GM23338 (cell line): ENCODE measurements around the gene NELL2. TPM values are rescaled to one million over a fixed set of nuclear protein-coding genes. Genes with fewer than 3 reads are reported as not detected.

Source experiments
- ATAC-seq: fragments of 200-7000 bp; cut with Tn5 transposase; 3 replicates; pipeline ENCODE4 v1.9.1; 2020
- DNase-seq: peaks from one replicate; pipeline ENCODE4 v3.0.0-alpha.2; 2015; ENCODE audit warnings: low spot score
- H2AFZ ChIP-seq: fragments of 200-600 bp; sonication (generic); 2 replicates; pipeline ENCODE4 v1.8.0; 2016; ENCODE audit warnings: antibody characterized with exemption, mild to moderate bottlenecking, moderate library complexity
- H3F3A ChIP-seq: fragments of 200-600 bp; sonication (generic); replicated peaks from 2 replicates; pipeline ENCODE4 v1.8.0; 2017; ENCODE audit warnings: antibody characterized with exemption, mixed run types, low read depth
- H3K27ac ChIP-seq: fragments of 200-600 bp; sonication (generic); 2 replicates; pipeline ENCODE4 v1.6.1; 2016; ENCODE audit warnings: low read depth
- H3K27me3 ChIP-seq: fragments of 200-600 bp; sonication (generic); 2 replicates; pipeline ENCODE4 v1.8.0; 2016; ENCODE audit warnings: mild to moderate bottlenecking, mixed run types, moderate library complexity; ENCODE audit not compliant: insufficient read depth
- H3K36me3 ChIP-seq: fragments of 200-600 bp; sonication (generic); 2 replicates; pipeline ENCODE4 v1.8.0; 2016; ENCODE audit warnings: mild to moderate bottlenecking; ENCODE audit not compliant: insufficient read depth
- H3K4me1 ChIP-seq: fragments of 200-600 bp; sonication (generic); 2 replicates; pipeline ENCODE4 v1.8.0; 2016; ENCODE audit warnings: mild to moderate bottlenecking, moderate library complexity; ENCODE audit not compliant: insufficient read depth
- H3K4me2 ChIP-seq: fragments of 200-600 bp; sonication (generic); 2 replicates; pipeline ENCODE4 v1.7.1; 2017; ENCODE audit warnings: mixed run types
- H3K4me3 ChIP-seq: fragments of 200-600 bp; sonication (generic); 2 replicates; pipeline ENCODE4 v1.6.1; 2016; ENCODE audit warnings: mixed run types
- H3K79me2 ChIP-seq: fragments of 200-600 bp; sonication (generic); replicated peaks from 2 replicates; pipeline ENCODE4 v1.8.0; 2017; ENCODE audit warnings: mild to moderate bottlenecking; ENCODE audit not compliant: insufficient read depth
- H3K9me2 ChIP-seq: fragments of 200-600 bp; sonication (generic); 2 replicates; pipeline ENCODE4 v1.8.0; 2017; ENCODE audit not compliant: insufficient read depth
- H4K20me1 ChIP-seq: fragments of 200-600 bp; sonication (generic); replicated peaks from 2 replicates; pipeline ENCODE4 v1.8.0; 2017; ENCODE audit warnings: mild to moderate bottlenecking; ENCODE audit not compliant: insufficient read depth
- H3K27ac Mint-ChIP-seq: 2 replicates; pipeline ENCODE4 v1.8.0; 2020; ENCODE audit warnings: inconsistent platforms, mild to moderate bottlenecking, moderate library complexity, mixed read lengths
- H3K27me3 Mint-ChIP-seq: 3 replicates; pipeline ENCODE4 v1.8.0; 2022; ENCODE audit warnings: low read depth, mild to moderate bottlenecking, moderate library complexity, mixed read lengths, inconsistent platforms; ENCODE audit not compliant: insufficient read depth, poor library complexity
- H3K36me3 Mint-ChIP-seq: 3 replicates; pipeline ENCODE4 v1.8.0; 2021; ENCODE audit warnings: low read depth, mild to moderate bottlenecking, inconsistent platforms, moderate library complexity, mixed read lengths
- H3K4me1 Mint-ChIP-seq: 3 replicates; pipeline ENCODE4 v1.8.0; 2020; ENCODE audit warnings: mild to moderate bottlenecking, inconsistent platforms, mixed read lengths
- H3K4me3 Mint-ChIP-seq: 3 replicates; pipeline ENCODE4 v1.8.0; 2021; ENCODE audit warnings: moderate library complexity, mild to moderate bottlenecking, inconsistent platforms, mixed read lengths
- H3K9me3 Mint-ChIP-seq: 3 replicates; pipeline ENCODE4 v1.8.0; 2020; ENCODE audit warnings: moderate library complexity, mild to moderate bottlenecking, inconsistent platforms, mixed read lengths
- CREB1 ChIP-seq: fragments of 250-450 bp; sonication (Bioruptor Pico); IDR thresholded peaks from 2 replicates; pipeline ENCODE4 v1.5.0; 2020; ENCODE audit warnings: low read depth, mild to moderate bottlenecking, moderate library complexity
- EZH2 ChIP-seq: fragments of 200-600 bp; sonication (generic); IDR thresholded peaks from one replicate; pipeline ENCODE4 v1.8.0; 2017; ENCODE audit warnings: antibody characterized with exemption, mild to moderate bottlenecking, low read depth; ENCODE audit not compliant: unreplicated experiment
- ZNF114 ChIP-seq: fragments of 250-450 bp; sonication (Bioruptor Pico); IDR thresholded peaks from 2 replicates; pipeline ENCODE4 v1.5.0; 2020; ENCODE audit warnings: mild to moderate bottlenecking, moderate library complexity
- polyA plus RNA-seq: library from polyadenylated mRNA; unstranded; fragments of >200 nt; fragmentation: Nextera tagmentation; extraction: Ambion mirVana; gene quantifications from 2 replicates; pipeline ENCODE4 v1.2.1, GENCODE V29; 2016
- total RNA-seq: library from RNA; depleted of rRNA; stranded (reverse); fragments of >200 nt; shearing (Covaris generic); gene quantifications from 2 replicates; pipeline ENCODE4 v1.2.3, GENCODE V29; 2014
- TF ChIP-seq, protein P1 (sequence below): IDR thresholded peaks from one replicate; pipeline ENCODE4 v1.6.1; 2018; ENCODE audit warnings: antibody characterized with exemption; ENCODE audit not compliant: unreplicated experiment
- TF ChIP-seq, protein P2 (sequence below): fragments of 250-450 bp; sonication (Bioruptor Pico); IDR thresholded peaks from 2 replicates; pipeline ENCODE4 v1.5.0; 2020; ENCODE audit warnings: mild to moderate bottlenecking, moderate library complexity

NELL2 gene
- total and polyA plus RNA-seq, 2 experiments from 2014 or later: 25.1 to 99.5 TPM

DNA sequence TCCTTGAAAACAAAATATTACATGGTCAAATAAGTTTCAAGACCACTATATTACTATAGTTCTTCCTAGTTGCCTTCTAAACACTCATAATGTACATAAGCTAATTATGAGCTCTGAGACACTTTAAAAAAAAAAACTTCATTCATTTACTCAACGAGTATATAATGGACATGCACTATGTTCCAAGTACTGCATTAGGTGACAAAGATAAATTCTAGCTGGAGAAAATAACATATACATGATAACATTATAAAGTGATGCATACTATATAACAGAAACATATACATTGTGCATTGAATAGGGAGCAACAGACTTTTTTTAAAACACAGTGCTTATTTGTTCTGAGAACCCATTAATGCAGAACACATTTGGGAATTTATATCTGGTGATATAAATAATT lies 202.3 kb downstream of the NELL2 start:
- H3K4me1 ChIP-seq: no peaks in the 10 kb centered on the region
- no peaks in the 10 kb centered on the region for H3K79me2 ChIP-seq
- peaks cover under 1% of the 10 kb centered on the region; the same call in 1 of the 2 replicates for H3K9me2 ChIP-seq
- DNase-seq (no peak), ATAC-seq (no peak)
- peaks cover 3% of the 10 kb centered on the region; the same call in 2 of the 3 replicates for H3K4me1 Mint-ChIP-seq
- H3F3A ChIP-seq: no peaks in the 10 kb centered on the region
- H3K27me3 ChIP-seq: no peaks in the 10 kb centered on the region
- TF ChIP-seq CREB1 (CRISPR knock-in tag) (no peak), EZH2 (no peak)
- TF ChIP-seq, protein P1, sequence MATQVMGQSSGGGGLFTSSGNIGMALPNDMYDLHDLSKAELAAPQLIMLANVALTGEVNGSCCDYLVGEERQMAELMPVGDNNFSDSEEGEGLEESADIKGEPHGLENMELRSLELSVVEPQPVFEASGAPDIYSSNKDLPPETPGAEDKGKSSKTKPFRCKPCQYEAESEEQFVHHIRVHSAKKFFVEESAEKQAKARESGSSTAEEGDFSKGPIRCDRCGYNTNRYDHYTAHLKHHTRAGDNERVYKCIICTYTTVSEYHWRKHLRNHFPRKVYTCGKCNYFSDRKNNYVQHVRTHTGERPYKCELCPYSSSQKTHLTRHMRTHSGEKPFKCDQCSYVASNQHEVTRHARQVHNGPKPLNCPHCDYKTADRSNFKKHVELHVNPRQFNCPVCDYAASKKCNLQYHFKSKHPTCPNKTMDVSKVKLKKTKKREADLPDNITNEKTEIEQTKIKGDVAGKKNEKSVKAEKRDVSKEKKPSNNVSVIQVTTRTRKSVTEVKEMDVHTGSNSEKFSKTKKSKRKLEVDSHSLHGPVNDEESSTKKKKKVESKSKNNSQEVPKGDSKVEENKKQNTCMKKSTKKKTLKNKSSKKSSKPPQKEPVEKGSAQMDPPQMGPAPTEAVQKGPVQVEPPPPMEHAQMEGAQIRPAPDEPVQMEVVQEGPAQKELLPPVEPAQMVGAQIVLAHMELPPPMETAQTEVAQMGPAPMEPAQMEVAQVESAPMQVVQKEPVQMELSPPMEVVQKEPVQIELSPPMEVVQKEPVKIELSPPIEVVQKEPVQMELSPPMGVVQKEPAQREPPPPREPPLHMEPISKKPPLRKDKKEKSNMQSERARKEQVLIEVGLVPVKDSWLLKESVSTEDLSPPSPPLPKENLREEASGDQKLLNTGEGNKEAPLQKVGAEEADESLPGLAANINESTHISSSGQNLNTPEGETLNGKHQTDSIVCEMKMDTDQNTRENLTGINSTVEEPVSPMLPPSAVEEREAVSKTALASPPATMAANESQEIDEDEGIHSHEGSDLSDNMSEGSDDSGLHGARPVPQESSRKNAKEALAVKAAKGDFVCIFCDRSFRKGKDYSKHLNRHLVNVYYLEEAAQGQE: no peak
- no peak overlapping the region for H3K4me3 Mint-ChIP-seq
- no peak overlapping the region for H3K4me3 ChIP-seq
- H3K4me2 ChIP-seq: no peak overlapping the region
- H2AFZ ChIP-seq: no peak overlapping the region
- peaks cover 16% of the 10 kb centered on the region for H3K36me3 Mint-ChIP-seq
- H3K27ac Mint-ChIP-seq: no peak overlapping the region
- H4K20me1 ChIP-seq: no peaks in the 10 kb centered on the region
- no peaks in the 10 kb centered on the region for H3K27me3 Mint-ChIP-seq
- H3K36me3 ChIP-seq: no peaks in the 10 kb centered on the region
- H3K27ac ChIP-seq: no peak overlapping the region
- H3K9me3 Mint-ChIP-seq: peaks cover 17% of the 10 kb centered on the region; the same call in 2 of the 3 replicates

DNA sequence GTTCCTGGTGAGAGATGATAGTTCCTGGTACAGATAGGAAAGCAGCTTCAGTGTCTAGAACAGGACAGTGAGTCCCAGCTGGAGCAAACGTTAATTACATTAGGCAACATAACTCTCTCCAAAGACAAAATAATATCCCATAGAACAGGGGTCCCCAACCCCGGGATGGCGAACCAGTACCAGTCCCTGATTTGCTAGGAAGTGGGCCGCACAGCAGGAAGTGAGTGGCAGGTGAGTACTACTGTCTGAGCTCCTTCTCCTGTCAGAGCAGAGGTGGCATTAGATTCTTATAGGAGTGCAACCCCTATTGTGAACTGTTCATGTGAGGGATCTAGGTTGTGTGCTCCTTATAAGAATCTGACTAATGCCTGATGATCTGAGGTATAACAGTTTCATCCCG lies 204.1 kb downstream of the NELL2 start:
- no peak overlapping the region for H3K4me3 ChIP-seq
- H3K9me2 ChIP-seq: peaks cover 10% of the 10 kb centered on the region; the same call in 1 of the 2 replicates
- Mint-ChIP-seq H3K4me1 (peaks cover 3% of the 10 kb centered on the region; the same call in 2 of the 3 replicates), H3K27me3 (no peaks in the 10 kb centered on the region), H3K9me3 (peaks cover 17% of the 10 kb centered on the region; the same call in 2 of the 3 replicates), H3K27ac (no peak overlapping the region), H3K36me3 (peaks cover 16% of the 10 kb centered on the region), H3K4me3 (no peak overlapping the region)
- H3K27me3 ChIP-seq: no peaks in the 10 kb centered on the region
- H3K79me2 ChIP-seq: no peaks in the 10 kb centered on the region
- H3K4me1 ChIP-seq: no peaks in the 10 kb centered on the region
- DNase-seq (no peak), ATAC-seq (no peak)
- H4K20me1 ChIP-seq: no peaks in the 10 kb centered on the region
- H3K4me2 ChIP-seq: no peak overlapping the region
- H3K27ac ChIP-seq: no peak overlapping the region
- H3K36me3 ChIP-seq: no peaks in the 10 kb centered on the region
- no peak overlapping the region for H2AFZ ChIP-seq
- H3F3A ChIP-seq: no peaks in the 10 kb centered on the region
- TF ChIP-seq, protein P1: no peak
- no peak for TF ChIP-seq ZNF114 (CRISPR knock-in tag)
- TF ChIP-seq, protein P2, sequence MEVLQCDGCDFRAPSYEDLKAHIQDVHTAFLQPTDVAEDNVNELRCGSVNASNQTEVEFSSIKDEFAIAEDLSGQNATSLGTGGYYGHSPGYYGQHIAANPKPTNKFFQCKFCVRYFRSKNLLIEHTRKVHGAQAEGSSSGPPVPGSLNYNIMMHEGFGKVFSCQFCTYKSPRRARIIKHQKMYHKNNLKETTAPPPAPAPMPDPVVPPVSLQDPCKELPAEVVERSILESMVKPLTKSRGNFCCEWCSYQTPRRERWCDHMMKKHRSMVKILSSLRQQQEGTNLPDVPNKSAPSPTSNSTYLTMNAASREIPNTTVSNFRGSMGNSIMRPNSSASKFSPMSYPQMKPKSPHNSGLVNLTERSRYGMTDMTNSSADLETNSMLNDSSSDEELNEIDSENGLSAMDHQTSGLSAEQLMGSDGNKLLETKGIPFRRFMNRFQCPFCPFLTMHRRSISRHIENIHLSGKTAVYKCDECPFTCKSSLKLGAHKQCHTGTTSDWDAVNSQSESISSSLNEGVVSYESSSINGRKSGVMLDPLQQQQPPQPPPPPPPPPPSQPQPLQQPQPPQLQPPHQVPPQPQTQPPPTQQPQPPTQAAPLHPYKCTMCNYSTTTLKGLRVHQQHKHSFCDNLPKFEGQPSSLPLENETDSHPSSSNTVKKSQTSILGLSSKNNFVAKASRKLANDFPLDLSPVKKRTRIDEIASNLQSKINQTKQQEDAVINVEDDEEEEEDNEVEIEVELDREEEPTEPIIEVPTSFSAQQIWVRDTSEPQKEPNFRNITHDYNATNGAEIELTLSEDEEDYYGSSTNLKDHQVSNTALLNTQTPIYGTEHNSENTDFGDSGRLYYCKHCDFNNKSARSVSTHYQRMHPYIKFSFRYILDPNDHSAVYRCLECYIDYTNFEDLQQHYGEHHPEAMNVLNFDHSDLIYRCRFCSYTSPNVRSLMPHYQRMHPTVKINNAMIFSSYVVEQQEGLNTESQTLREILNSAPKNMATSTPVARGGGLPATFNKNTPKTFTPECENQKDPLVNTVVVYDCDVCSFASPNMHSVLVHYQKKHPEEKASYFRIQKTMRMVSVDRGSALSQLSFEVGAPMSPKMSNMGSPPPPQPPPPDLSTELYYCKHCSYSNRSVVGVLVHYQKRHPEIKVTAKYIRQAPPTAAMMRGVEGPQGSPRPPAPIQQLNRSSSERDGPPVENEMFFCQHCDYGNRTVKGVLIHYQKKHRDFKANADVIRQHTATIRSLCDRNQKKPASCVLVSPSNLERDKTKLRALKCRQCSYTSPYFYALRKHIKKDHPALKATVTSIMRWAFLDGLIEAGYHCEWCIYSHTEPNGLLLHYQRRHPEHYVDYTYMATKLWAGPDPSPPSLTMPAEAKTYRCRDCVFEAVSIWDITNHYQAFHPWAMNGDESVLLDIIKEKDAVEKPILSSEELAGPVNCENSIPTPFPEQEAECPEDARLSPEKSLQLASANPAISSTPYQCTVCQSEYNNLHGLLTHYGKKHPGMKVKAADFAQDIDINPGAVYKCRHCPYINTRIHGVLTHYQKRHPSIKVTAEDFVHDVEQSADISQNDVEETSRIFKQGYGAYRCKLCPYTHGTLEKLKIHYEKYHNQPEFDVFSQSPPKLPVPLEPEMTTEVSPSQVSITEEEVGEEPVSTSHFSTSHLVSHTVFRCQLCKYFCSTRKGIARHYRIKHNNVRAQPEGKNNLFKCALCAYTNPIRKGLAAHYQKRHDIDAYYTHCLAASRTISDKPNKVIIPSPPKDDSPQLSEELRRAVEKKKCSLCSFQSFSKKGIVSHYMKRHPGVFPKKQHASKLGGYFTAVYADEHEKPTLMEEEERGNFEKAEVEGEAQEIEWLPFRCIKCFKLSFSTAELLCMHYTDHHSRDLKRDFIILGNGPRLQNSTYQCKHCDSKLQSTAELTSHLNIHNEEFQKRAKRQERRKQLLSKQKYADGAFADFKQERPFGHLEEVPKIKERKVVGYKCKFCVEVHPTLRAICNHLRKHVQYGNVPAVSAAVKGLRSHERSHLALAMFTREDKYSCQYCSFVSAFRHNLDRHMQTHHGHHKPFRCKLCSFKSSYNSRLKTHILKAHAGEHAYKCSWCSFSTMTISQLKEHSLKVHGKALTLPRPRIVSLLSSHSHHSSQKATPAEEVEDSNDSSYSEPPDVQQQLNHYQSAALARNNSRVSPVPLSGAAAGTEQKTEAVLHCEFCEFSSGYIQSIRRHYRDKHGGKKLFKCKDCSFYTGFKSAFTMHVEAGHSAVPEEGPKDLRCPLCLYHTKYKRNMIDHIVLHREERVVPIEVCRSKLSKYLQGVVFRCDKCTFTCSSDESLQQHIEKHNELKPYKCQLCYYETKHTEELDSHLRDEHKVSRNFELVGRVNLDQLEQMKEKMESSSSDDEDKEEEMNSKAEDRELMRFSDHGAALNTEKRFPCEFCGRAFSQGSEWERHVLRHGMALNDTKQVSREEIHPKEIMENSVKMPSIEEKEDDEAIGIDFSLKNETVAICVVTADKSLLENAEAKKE: no peak
